Neural cell (in vitro differentiated cells): ENCODE data around the gene CD2AP. TPM values are rescaled to one million over a fixed set of nuclear protein-coding genes. Genes with fewer than 3 reads are reported as not detected.

ENCODE experiments used
- H2AFZ ChIP-seq: fragments of 200-600, 300-800 bp; sonication (generic), shearing (Covaris generic); 2 replicates; pipeline ENCODE4 v1.6.0; 2014; ENCODE audit warnings: low read depth, mild to moderate bottlenecking, antibody characterized with exemption, low read length, moderate library complexity
- H3F3A ChIP-seq: fragments of 200-600 bp; shearing (Covaris generic); 2 replicates; pipeline ENCODE4 v1.6.1; 2016; ENCODE audit warnings: mild to moderate bottlenecking, moderate library complexity, mixed read lengths, antibody characterized with exemption, low read length; ENCODE audit not compliant: insufficient read depth, poor library complexity, severe bottlenecking
- H3K27ac ChIP-seq: fragments of 200-600, 300-800 bp; sonication (generic), shearing (Covaris generic); 2 replicates; pipeline ENCODE4 v1.5.1; 2014; ENCODE audit warnings: mild to moderate bottlenecking, low read length, moderate library complexity
- H3K27me3 ChIP-seq: fragments of 300-800, 200-600 bp; sonication (generic), shearing (Covaris generic); 2 replicates; pipeline ENCODE4 v1.6.0; 2014; ENCODE audit warnings: mild to moderate bottlenecking, low read depth, low read length, moderate library complexity; ENCODE audit not compliant: insufficient read depth
- H3K36me3 ChIP-seq: fragments of 300-800, 200-600 bp; sonication (generic), shearing (Covaris generic); 2 replicates; pipeline ENCODE4 v1.5.1; 2014; ENCODE audit warnings: mild to moderate bottlenecking, antibody characterized with exemption, low read length, moderate library complexity; ENCODE audit not compliant: insufficient read depth
- H3K4me2 ChIP-seq: fragments of 300-800, 200-600 bp; sonication (generic), shearing (Covaris generic); 2 replicates; pipeline ENCODE4 v1.6.0; 2014; ENCODE audit warnings: mild to moderate bottlenecking, low read length
- H3K4me3 ChIP-seq: fragments of 300-800, 200-600 bp; sonication (generic), shearing (Covaris generic); 2 replicates; pipeline ENCODE4 v1.5.1; 2014; ENCODE audit warnings: mild to moderate bottlenecking, low read length, moderate library complexity
- H3K79me2 ChIP-seq: fragments of 200-600 bp; shearing (Covaris generic); replicated peaks from 2 replicates; pipeline ENCODE4 v1.6.0; 2014; ENCODE audit warnings: mild to moderate bottlenecking, low read length, moderate library complexity; ENCODE audit not compliant: insufficient read depth
- H3K9ac ChIP-seq: fragments of 300-800, 200-600 bp; sonication (generic), shearing (Covaris generic); 2 replicates; pipeline ENCODE4 v1.6.1; 2016; ENCODE audit warnings: mild to moderate bottlenecking, low read length, mixed read lengths
- H3K9me2 ChIP-seq: fragments of 200-600 bp; shearing (Covaris generic); 2 replicates; pipeline ENCODE4 v1.6.1; 2016; ENCODE audit warnings: mild to moderate bottlenecking, low read length, mixed read lengths; ENCODE audit not compliant: insufficient read depth
- H3K9me3 ChIP-seq: fragments of 200-600, 300-800 bp; sonication (generic), shearing (Covaris generic); 2 replicates; pipeline ENCODE4 v1.6.1; 2016; ENCODE audit warnings: mild to moderate bottlenecking, mixed run types, low read length, moderate library complexity, mixed read lengths
- H4K20me1 ChIP-seq: fragments of 200-600 bp; shearing (Covaris generic); 2 replicates; pipeline ENCODE4 v1.6.1; 2016; ENCODE audit warnings: mild to moderate bottlenecking, mixed run types; ENCODE audit not compliant: insufficient read depth
- CTCF ChIP-seq: fragments of 450-650 bp; IDR thresholded peaks from 2 replicates; pipeline ENCODE4 v1.5.1; 2014; ENCODE audit warnings: antibody characterized with exemption, mild to moderate bottlenecking, moderate library complexity; ENCODE audit not compliant: poor library complexity, severe bottlenecking
- EP300 ChIP-seq: fragments of 450-650 bp; conservative IDR thresholded peaks from 2 replicates; pipeline ENCODE4 v1.6.1; 2014; ENCODE audit warnings: antibody characterized with exemption, mild to moderate bottlenecking, moderate library complexity; ENCODE audit not compliant: poor library complexity, severe bottlenecking
- EZH2 ChIP-seq: fragments of 200-600, 300-800 bp; shearing (Covaris generic), sonication (generic); IDR thresholded peaks from 2 replicates; pipeline ENCODE4 v1.6.1; 2014; ENCODE audit warnings: antibody characterized with exemption, low read length, borderline replicate concordance, mild to moderate bottlenecking; ENCODE audit not compliant: insufficient read depth, poor library complexity, severe bottlenecking
- MXI1 ChIP-seq: fragments of 450-650 bp; conservative IDR thresholded peaks from 2 replicates; pipeline ENCODE4 v1.6.1; 2014; ENCODE audit warnings: antibody characterized with exemption, mild to moderate bottlenecking; ENCODE audit not compliant: poor library complexity, severe bottlenecking
- POLR2AphosphoS5 ChIP-seq: IDR thresholded peaks from 2 replicates; pipeline ENCODE4 v1.6.1; 2012
- RAD21 ChIP-seq: fragments of 450-650 bp; conservative IDR thresholded peaks from 2 replicates; pipeline ENCODE4 v1.6.1; 2014; ENCODE audit warnings: antibody characterized with exemption, mild to moderate bottlenecking, moderate library complexity
- REST ChIP-seq: IDR thresholded peaks from 2 replicates; pipeline ENCODE4 v1.6.1; 2012; ENCODE audit warnings: borderline replicate concordance
- SMC3 ChIP-seq: fragments of 450-650 bp; conservative IDR thresholded peaks from 2 replicates; pipeline ENCODE4 v1.6.1; 2014; ENCODE audit warnings: antibody characterized with exemption, mild to moderate bottlenecking, moderate library complexity; ENCODE audit not compliant: poor library complexity
- TAF1 ChIP-seq: IDR thresholded peaks from 2 replicates; pipeline ENCODE4 v1.6.1; 2012; ENCODE audit warnings: low read depth
- polyA plus RNA-seq: library from polyadenylated mRNA; depleted of rRNA; stranded (reverse); fragments of >200 nt; gene quantifications from 2 replicates; pipeline ENCODE4 v1.2.3, GENCODE V29; 2014

CD2AP gene
- polyA plus RNA-seq, 1 donor from 2014 or later = 16.8 TPM

- no peaks in the 10 kb centered on the region for H3K27me3 ChIP-seq
Measured at GRCh38 chr6:47599512-47599911, 121.9 kb downstream of the CD2AP start.

GRCh38 chr6:47603227-47603626 lies 125.6 kb downstream of the CD2AP start:
- Histone ChIP-seq H4K20me1 (no peaks in the 10 kb centered on the region), H3K79me2 (no peaks in the 10 kb centered on the region), H3K27ac (no peak overlapping the region), H3K9me2 (no peaks in the 10 kb centered on the region), H2AFZ (no peak overlapping the region), H3K4me3 (no peak overlapping the region), H3K27me3 (no peaks in the 10 kb centered on the region), H3K4me2 (no peak overlapping the region), H3F3A (no peaks in the 10 kb centered on the region), H3K9me3 (no peaks in the 10 kb centered on the region), H3K9ac (no peak overlapping the region), H3K36me3 (no peaks in the 10 kb centered on the region)
- TF ChIP-seq RAD21 = no peak
- TF ChIP-seq EZH2 = no peak
- TF ChIP-seq EP300 = no peak
- TF ChIP-seq MXI1 = no peak
- TF ChIP-seq CTCF = no peak
- TF ChIP-seq REST = no peak

More at GRCh38 chr6:47599512-47599911, 121.9 kb downstream of the CD2AP start:
- H3K4me2 ChIP-seq = no peak overlapping the region
- no peaks in the 10 kb centered on the region for H3K79me2 ChIP-seq
- no peaks in the 10 kb centered on the region for H3K9me3 ChIP-seq
- H3K27ac ChIP-seq = no peak overlapping the region
- H3K36me3 ChIP-seq = peaks cover 3% of the 10 kb centered on the region
- H3K9ac ChIP-seq = no peak overlapping the region
- H3K4me3 ChIP-seq = no peak overlapping the region
- no peak overlapping the region for H2AFZ ChIP-seq
- H3F3A ChIP-seq = no peaks in the 10 kb centered on the region
- H4K20me1 ChIP-seq = no peaks in the 10 kb centered on the region
- H3K9me2 ChIP-seq = no peaks in the 10 kb centered on the region
- TF ChIP-seq RAD21 (no peak), MXI1 (no peak), TAF1 (no peak), EZH2 (no peak), SMC3 (no peak), CTCF (no peak), POLR2AphosphoS5 (no peak), REST (no peak), EP300 (no peak)
